Stomach (tissue), 4 donors: ENCODE measurements around the gene CCSER1.

ENCODE experiments used
- CTCF ChIP-seq, 7 experiments: fragments of 450-650 bp in 4 of 7; fragments of 200-600 bp in 3 of 7; sonication (generic) in 3 of 7; IDR thresholded peaks; one replicate each; pipeline ENCODE4 v1.5.1; 2016 to 2019; ENCODE audit warnings: antibody characterized with exemption in 7 of 7, control low read depth in 2 of 7, mild to moderate bottlenecking in 1 of 7
- POLR2A ChIP-seq, 4 donors: fragments of 450-650 bp; IDR thresholded peaks; one replicate each; pipeline ENCODE4 v1.6.1; 2016; ENCODE audit warnings: antibody characterized with exemption in 4 of 4, control low read depth in 2 of 4, mild to moderate bottlenecking in 1 of 4, moderate library complexity in 1 of 4

GRCh38 chr4:91207535-91207934 lies 1080.3 kb downstream of the CCSER1 start:
- no peak for TF ChIP-seq CTCF (IDR thresholded peaks at IDR 0.05)
- no peak for TF ChIP-seq POLR2A (IDR thresholded peaks at IDR 0.05)
